A549 (cell line): ENCODE results near the gene RLN3.

ENCODE experiments used
- BHLHE40 ChIP-seq: IDR thresholded peaks from 2 replicates; pipeline ENCODE4 v1.6.1; 2012; ENCODE audit warnings: low read depth, low read length, inconsistent platforms
- CHD2 ChIP-seq: fragments of 150-350 bp; IDR thresholded peaks from 2 replicates; pipeline ENCODE4 v1.6.1; 2014; ENCODE audit warnings: low read length; ENCODE audit not compliant: partially characterized antibody
- CTCF ChIP-seq: fragments of >200 bp; sonication (Bioruptor Twin); formaldehyde crosslinking; IDR thresholded peaks from 3 replicates; pipeline ENCODE4 v1.5.1; 2016
- EP300 ChIP-seq, 2 experiments: fragments of >200 bp; sonication (Bioruptor Twin); formaldehyde crosslinking; IDR thresholded peaks; 2 replicates in 1 of 2; 3 replicates in 1 of 2; pipeline ENCODE4 v1.6.1; 2016 to 2017
- JUNB ChIP-seq: fragments of >200 bp; sonication (Bioruptor Twin); formaldehyde crosslinking; IDR thresholded peaks from 2 replicates; pipeline ENCODE4 v1.6.1; 2016
- KDM1A ChIP-seq: fragments of 200-600 bp; sonication (generic); IDR thresholded peaks from 2 replicates; pipeline ENCODE4 v1.6.1; 2016; ENCODE audit warnings: low read depth, mild to moderate bottlenecking
- MAFK ChIP-seq: fragments of 450-650 bp; IDR thresholded peaks from 2 replicates; pipeline ENCODE4 v1.6.1; 2014; ENCODE audit not compliant: partially characterized antibody
- NPAS2 ChIP-seq: fragments of 250-450 bp; sonication (Bioruptor Pico); IDR thresholded peaks from 2 replicates; pipeline ENCODE4 v1.8.0; 2022; ENCODE audit warnings: mild to moderate bottlenecking, moderate library complexity, borderline replicate concordance
- POLR2A ChIP-seq: IDR thresholded peaks from 2 replicates; pipeline ENCODE4 v1.6.1; 2012; ENCODE audit warnings: mild to moderate bottlenecking, low read length
- RAD21 ChIP-seq, 2 experiments: fragments of >200 bp in 1 of 2; sonication (Bioruptor Twin) in 1 of 2; formaldehyde crosslinking in 1 of 2; IDR thresholded peaks in 1 of 2; conservative IDR thresholded peaks in 1 of 2; 2 replicates in 1 of 2; 3 replicates in 1 of 2; pipeline ENCODE4 v1.6.1; 2012 to 2018; ENCODE audit warnings: inconsistent platforms in 1 of 2
- ZFP36 ChIP-seq: fragments of 450-650 bp; IDR thresholded peaks from 2 replicates; pipeline ENCODE4 v1.6.1; 2014; ENCODE audit warnings: borderline replicate concordance; ENCODE audit not compliant: partially characterized antibody
- TF ChIP-seq, protein P1 (sequence below): IDR thresholded peaks from 2 replicates; pipeline ENCODE4 v1.6.1; 2012

GRCh38 chr19:14050512-14050911 lies 22.6 kb downstream of the RLN3 start:
- TF ChIP-seq CTCF (no peak), JUNB (no peak), EP300 (IDR thresholded peaks at IDR 0.05) (no peak), BHLHE40 (no peak), KDM1A (no peak), POLR2A (no peak), RAD21 (conservative IDR thresholded peaks at IDR 0.05 in 1 of 2, IDR thresholded peaks at IDR 0.05 in 1 of 2) (no peak), NPAS2 (CRISPR knock-in tag) (no peak), MAFK (no peak), ZFP36 (no peak), CHD2 (no peak)
- TF ChIP-seq, protein P1, sequence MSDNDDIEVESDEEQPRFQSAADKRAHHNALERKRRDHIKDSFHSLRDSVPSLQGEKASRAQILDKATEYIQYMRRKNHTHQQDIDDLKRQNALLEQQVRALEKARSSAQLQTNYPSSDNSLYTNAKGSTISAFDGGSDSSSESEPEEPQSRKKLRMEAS = no peak
